Nephron progenitor cell (in vitro differentiated cells): ENCODE measurements around the gene ARID1B.
A peak's percentile ranks its signal among the peaks of the same experiment; 100 is the strongest.

Experiments used
- DNase-seq: peaks from one replicate; pipeline ENCODE4 v3.0.0; 2021
- H3K27ac Mint-ChIP-seq: 2 replicates; pipeline ENCODE4 v1.8.0; 2021; ENCODE audit warnings: mild to moderate bottlenecking, moderate library complexity, mixed read lengths
- H3K27me3 Mint-ChIP-seq: 2 replicates; pipeline ENCODE4 v1.8.0; 2021; ENCODE audit warnings: mild to moderate bottlenecking, low read depth, mixed read lengths; ENCODE audit not compliant: poor library complexity
- H3K36me3 Mint-ChIP-seq: 2 replicates; pipeline ENCODE4 v1.8.0; 2021; ENCODE audit warnings: low read depth, mixed read lengths
- H3K4me1 Mint-ChIP-seq: 2 replicates; pipeline ENCODE4 v1.8.0; 2021; ENCODE audit warnings: mixed read lengths
- H3K4me3 Mint-ChIP-seq: 2 replicates; pipeline ENCODE4 v1.8.0; 2021; ENCODE audit warnings: mild to moderate bottlenecking, moderate library complexity, mixed read lengths
- H3K9me3 Mint-ChIP-seq: 2 replicates; pipeline ENCODE4 v1.8.0; 2021; ENCODE audit warnings: mild to moderate bottlenecking, moderate library complexity, mixed read lengths
- TF ChIP-seq, protein P1 (sequence below): fragments of 200-600 bp; sonication (generic); IDR thresholded peaks from 2 replicates; pipeline ENCODE4 v1.5.0; 2021; ENCODE audit warnings: antibody characterized with exemption

Gene ARID1B

GRCh38 chr6:156826290-156826955 is 49.2 kb downstream of the ARID1B start:
- Mint-ChIP-seq H3K4me3 (no peak overlapping the region), H3K9me3 (no peaks in the 10 kb centered on the region), H3K4me1 (peaks cover 41% of the 10 kb centered on the region), H3K27me3 (no peaks in the 10 kb centered on the region), H3K36me3 (peaks cover 34% of the 10 kb centered on the region), H3K27ac (peak overlapping the region; percentile 71)
- no peak for DNase-seq
- TF ChIP-seq, protein P1, sequence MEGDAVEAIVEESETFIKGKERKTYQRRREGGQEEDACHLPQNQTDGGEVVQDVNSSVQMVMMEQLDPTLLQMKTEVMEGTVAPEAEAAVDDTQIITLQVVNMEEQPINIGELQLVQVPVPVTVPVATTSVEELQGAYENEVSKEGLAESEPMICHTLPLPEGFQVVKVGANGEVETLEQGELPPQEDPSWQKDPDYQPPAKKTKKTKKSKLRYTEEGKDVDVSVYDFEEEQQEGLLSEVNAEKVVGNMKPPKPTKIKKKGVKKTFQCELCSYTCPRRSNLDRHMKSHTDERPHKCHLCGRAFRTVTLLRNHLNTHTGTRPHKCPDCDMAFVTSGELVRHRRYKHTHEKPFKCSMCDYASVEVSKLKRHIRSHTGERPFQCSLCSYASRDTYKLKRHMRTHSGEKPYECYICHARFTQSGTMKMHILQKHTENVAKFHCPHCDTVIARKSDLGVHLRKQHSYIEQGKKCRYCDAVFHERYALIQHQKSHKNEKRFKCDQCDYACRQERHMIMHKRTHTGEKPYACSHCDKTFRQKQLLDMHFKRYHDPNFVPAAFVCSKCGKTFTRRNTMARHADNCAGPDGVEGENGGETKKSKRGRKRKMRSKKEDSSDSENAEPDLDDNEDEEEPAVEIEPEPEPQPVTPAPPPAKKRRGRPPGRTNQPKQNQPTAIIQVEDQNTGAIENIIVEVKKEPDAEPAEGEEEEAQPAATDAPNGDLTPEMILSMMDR = no peak

DNA sequence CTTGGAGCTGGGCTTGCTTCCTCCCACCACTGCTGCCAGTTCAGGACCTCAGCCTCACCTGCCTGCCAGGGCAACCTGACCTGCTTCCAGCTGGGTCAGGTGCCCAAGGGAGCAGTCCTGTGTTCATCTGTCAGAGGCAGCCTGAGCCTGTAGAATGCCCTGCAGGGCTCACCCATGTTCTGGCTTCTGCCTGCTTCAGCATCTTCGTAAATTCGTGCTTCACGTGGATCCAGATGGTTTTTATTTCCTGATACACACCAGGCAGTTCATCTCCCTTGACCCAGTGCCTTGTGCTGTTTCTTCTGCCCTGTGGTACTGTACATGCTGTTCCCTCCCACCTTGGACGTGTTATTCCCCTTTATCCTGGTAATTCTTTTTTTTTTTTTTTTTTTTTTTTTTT is 50.2 kb downstream of the ARID1B start:
- DNase-seq = no peak
- peaks cover 38% of the 10 kb centered on the region for H3K4me1 Mint-ChIP-seq
- TF ChIP-seq, protein P1 = no peak
- H3K27ac Mint-ChIP-seq = peak overlapping the region; percentile 75
- no peaks in the 10 kb centered on the region for H3K27me3 Mint-ChIP-seq
- no peak overlapping the region for H3K4me3 Mint-ChIP-seq
- H3K36me3 Mint-ChIP-seq = peaks cover 38% of the 10 kb centered on the region
- no peaks in the 10 kb centered on the region for H3K9me3 Mint-ChIP-seq

GRCh38 chr6:156828280-156828703 is 51.1 kb downstream of the ARID1B start:
- TF ChIP-seq, protein P1 = no peak
- Mint-ChIP-seq H3K4me1 (peaks cover 36% of the 10 kb centered on the region), H3K9me3 (no peaks in the 10 kb centered on the region), H3K4me3 (no peak overlapping the region), H3K27ac (peak overlapping the region; percentile 85), H3K27me3 (no peaks in the 10 kb centered on the region), H3K36me3 (peaks cover 39% of the 10 kb centered on the region)
- no peak for DNase-seq

DNA sequence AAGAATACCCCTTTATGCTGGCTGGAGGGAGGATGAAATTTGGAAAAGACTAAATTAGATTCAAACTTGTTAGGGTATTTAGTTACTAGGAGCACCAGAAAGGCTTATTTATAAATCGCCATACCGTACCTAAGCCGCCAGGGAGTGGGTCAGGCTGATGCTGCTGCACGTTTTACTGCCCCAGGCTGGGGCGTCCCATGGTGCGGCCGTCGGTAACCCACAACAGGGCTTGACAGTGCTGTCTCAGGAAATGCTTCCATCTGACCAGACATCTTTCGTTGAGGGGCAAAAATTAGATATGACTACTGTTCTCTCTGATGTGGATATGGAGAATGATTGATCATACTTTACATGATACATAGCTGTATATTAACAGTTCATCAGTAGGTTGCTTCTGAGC is 52.9 kb downstream of the ARID1B start:
- peaks cover 45% of the 10 kb centered on the region for H3K36me3 Mint-ChIP-seq
- peaks cover 34% of the 10 kb centered on the region for H3K4me1 Mint-ChIP-seq
- no peak for DNase-seq
- H3K27me3 Mint-ChIP-seq = no peaks in the 10 kb centered on the region
- no peak overlapping the region for H3K4me3 Mint-ChIP-seq
- TF ChIP-seq, protein P1 = no peak
- no peaks in the 10 kb centered on the region for H3K9me3 Mint-ChIP-seq
- no peak overlapping the region for H3K27ac Mint-ChIP-seq

DNA sequence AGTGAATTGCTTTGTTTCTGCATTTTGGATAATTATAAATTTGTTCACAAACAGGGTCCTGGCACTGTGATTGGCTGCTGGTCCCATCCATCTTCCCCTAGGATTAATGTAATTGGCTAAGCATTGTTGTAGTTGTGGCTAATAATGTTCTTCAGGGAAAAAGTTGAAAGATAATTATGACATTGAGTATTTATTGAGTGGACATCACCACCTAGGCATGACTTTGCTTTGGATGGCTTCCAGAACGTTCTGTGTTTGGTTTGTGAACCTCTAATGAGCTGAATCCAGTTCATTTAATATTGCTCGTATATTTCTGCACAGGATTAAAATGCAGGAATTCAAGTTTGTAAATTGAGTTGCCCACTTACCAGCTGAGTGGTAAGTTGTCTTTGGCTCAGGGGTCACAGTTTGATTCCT is 55.1 kb downstream of the ARID1B start:
- peaks cover 58% of the 10 kb centered on the region for H3K36me3 Mint-ChIP-seq
- TF ChIP-seq, protein P1 = no peak
- H3K27me3 Mint-ChIP-seq = no peaks in the 10 kb centered on the region
- no peak overlapping the region for H3K4me3 Mint-ChIP-seq
- H3K4me1 Mint-ChIP-seq = peaks cover 21% of the 10 kb centered on the region
- no peaks in the 10 kb centered on the region for H3K9me3 Mint-ChIP-seq
- peak overlapping the region; percentile 13 for H3K27ac Mint-ChIP-seq
- no peak for DNase-seq

- no peak for DNase-seq
- peak overlapping the region; percentile 13 for H3K27ac Mint-ChIP-seq
- TF ChIP-seq, protein P1 = no peak
Observed at GRCh38 chr6:156832669-156833068, 55.5 kb downstream of the ARID1B start.

More at GRCh38 chr6:156832669-156833068, 55.5 kb downstream of the ARID1B start:
- Mint-ChIP-seq H3K4me3 (no peak overlapping the region), H3K27me3 (no peaks in the 10 kb centered on the region), H3K4me1 (peaks cover 16% of the 10 kb centered on the region), H3K9me3 (no peaks in the 10 kb centered on the region), H3K36me3 (peaks cover 59% of the 10 kb centered on the region)
